T-cell (primary cell): Measurements from ENCODE around the gene SPTB. TPM values are rescaled to one million over a fixed set of nuclear protein-coding genes. Genes with fewer than 3 reads are reported as not detected.

ENCODE experiments used
- ATAC-seq, 4 experiments: fragments of 200-7000 bp in 3 of 4; fragments of 150-1000 bp in 1 of 4; cut with Tn5 transposase; replicated peaks in 1 of 4; 1 replicate in 3 of 4; 2 replicates in 1 of 4; pipeline ENCODE4 v1.10.0; 2021; ENCODE audit warnings: moderate library complexity in 3 of 4, mild to moderate bottlenecking in 2 of 4, moderate number of reproducible peaks in 1 of 4
- CTCF ChIA-PET, 2 donors: fragments of 300-600 bp; sonication (Branson Sonifier 250); formaldehyde crosslinking; loops; one replicate each; lab custom pipeline; 2022; ENCODE audit warnings: antibody characterized with exemption in 2 of 2; lab: Charles Lee
- POLR2A ChIA-PET, 2 donors: fragments of 300-600 bp; sonication (Branson Sonifier 250); formaldehyde crosslinking; loops; one replicate each; lab custom pipeline; 2022; ENCODE audit warnings: antibody characterized with exemption in 2 of 2; lab: Charles Lee
- DNase-seq, 35 experiments: peaks; one replicate each; pipeline versions ENCODE4 v3.0.0 to v3.0.0-alpha.2; 2013 to 2023
- H3K27ac ChIP-seq: one replicate; pipeline ENCODE4 v1.5.1; 2013; ENCODE audit warnings: low read length
- H3K27me3 ChIP-seq, 2 experiments: replicated peaks in 1 of 2; 1 replicate in 1 of 2; 2 replicates in 1 of 2; pipeline versions ENCODE4 v1.6.1 to v1.7.0; 2013; ENCODE audit warnings: low read length in 1 of 2, mixed read lengths in 1 of 2; ENCODE audit not compliant: control insufficient read depth in 2 of 2, insufficient read depth in 2 of 2; ENCODE audit errors: extremely low read depth in 1 of 2
- H3K36me3 ChIP-seq, 2 donors: 1 replicate in 1 of 2; 2 replicates in 1 of 2; pipeline versions ENCODE4 v1.6.1 to v1.7.0; 2013; ENCODE audit warnings: low read length in 1 of 2; ENCODE audit not compliant: control insufficient read depth in 2 of 2, insufficient read depth in 1 of 2; ENCODE audit errors: extremely low read depth in 1 of 2
- H3K4me1 ChIP-seq, 2 experiments: 1 replicate in 1 of 2; 2 replicates in 1 of 2; pipeline versions ENCODE4 v1.6.1 to v1.7.0; 2013; ENCODE audit warnings: low read length in 2 of 2, mixed read lengths in 1 of 2; ENCODE audit not compliant: insufficient read depth in 2 of 2, control insufficient read depth in 1 of 2; ENCODE audit errors: extremely low read depth in 1 of 2
- H3K4me3 ChIP-seq, 2 donors: 1 replicate in 1 of 2; 2 replicates in 1 of 2; pipeline versions ENCODE4 v1.5.1 to v1.7.0; 2013; ENCODE audit warnings: mild to moderate bottlenecking in 2 of 2, low read length in 1 of 2, moderate library complexity in 1 of 2; ENCODE audit not compliant: control insufficient read depth in 1 of 2; ENCODE audit errors: extremely low read depth in 1 of 2
- H3K9me3 ChIP-seq: 2 replicates; pipeline ENCODE4 v1.7.0; 2013
- H3K27ac Mint-ChIP-seq, 2 donors: one replicate each; pipeline ENCODE4 v1.8.0; 2020 to 2021; ENCODE audit warnings: mild to moderate bottlenecking in 2 of 2, mixed read lengths in 2 of 2
- H3K27me3 Mint-ChIP-seq, 2 donors: one replicate each; pipeline ENCODE4 v1.8.0; 2021 to 2022; ENCODE audit warnings: mixed read lengths in 2 of 2
- H3K36me3 Mint-ChIP-seq: one replicate; pipeline ENCODE4 v1.8.0; 2021; ENCODE audit warnings: mixed read lengths
- H3K4me1 Mint-ChIP-seq, 3 donors: one replicate each; pipeline ENCODE4 v1.8.0; 2020 to 2022; ENCODE audit warnings: mixed read lengths in 3 of 3, mild to moderate bottlenecking in 1 of 3
- H3K4me3 Mint-ChIP-seq, 3 donors: one replicate each; pipeline ENCODE4 v1.8.0; 2020 to 2022; ENCODE audit warnings: mild to moderate bottlenecking in 3 of 3, mixed read lengths in 3 of 3, moderate library complexity in 3 of 3
- H3K9me3 Mint-ChIP-seq, 3 donors: one replicate each; pipeline ENCODE4 v1.8.0; 2020 to 2022; ENCODE audit warnings: mixed read lengths in 3 of 3
- WGBS: methylation state at CpG from one replicate; pipeline ENCODE4 v1.1.5; 2013; ENCODE audit warnings: missing lambda C conversion rate; ENCODE audit not compliant: insufficient coverage; 5-methylcytosine and 5-hydroxymethylcytosine counted together
- total RNA-seq, 35 experiments: library from RNA in 6 of 35; stranded (reverse) in 6 of 35; fragments of 120-200 nt in 1 of 35; gene quantifications; one replicate each; pipeline versions ENCODE4 v1.2.1 to v1.2.4 and lab custom pipeline; 2013 to 2026

The SPTB gene
- total RNA-seq, 5 donors from 2014 or later (not counting 1 experiment from before 2014, with no cell fraction given): 0.07 to 0.13 (median 0.09) TPM

- Mint-ChIP-seq H3K27ac (peak overlapping the region; percentile 94 to 96), H3K9me3 (no peaks in the 10 kb centered on the region), H3K36me3 (no peaks in the 10 kb centered on the region), H3K4me1 (peaks cover 58 to 100% (median 93%) of the 10 kb centered on the region in 3 donors), H3K27me3 (no peaks in the 10 kb centered on the region), H3K4me3 (peak overlapping the region; percentile 46 to 68 (median 55))
- DNase-seq (no peak), ATAC-seq (no peak)
- ChIA-PET CTCF (interaction anchor here (0.6 to 1.1 kb wide), 2 partner anchors 31 to 415 kb away, joined by 4 to 5 read pairs; no protein-coding TSS in a partner anchor), POLR2A (no interaction called here)
- H3K36me3 ChIP-seq: peaks cover 0 to 10% of the 10 kb centered on the region in 2 donors
- H3K27ac ChIP-seq: peak overlapping the region; percentile 77
- no peak overlapping the region for H3K4me3 ChIP-seq
- no peaks in the 10 kb centered on the region for H3K9me3 ChIP-seq
- peaks cover 29 to 99% of the 10 kb centered on the region in 2 experiments for H3K4me1 ChIP-seq
- 100% methylated on average over 1 of the region's 1 CpG for WGBS
- H3K27me3 ChIP-seq: no peaks in the 10 kb centered on the region
Observed at GRCh38 chr14:64724578-64724930, 155.2 kb downstream of the SPTB start.

DNA sequence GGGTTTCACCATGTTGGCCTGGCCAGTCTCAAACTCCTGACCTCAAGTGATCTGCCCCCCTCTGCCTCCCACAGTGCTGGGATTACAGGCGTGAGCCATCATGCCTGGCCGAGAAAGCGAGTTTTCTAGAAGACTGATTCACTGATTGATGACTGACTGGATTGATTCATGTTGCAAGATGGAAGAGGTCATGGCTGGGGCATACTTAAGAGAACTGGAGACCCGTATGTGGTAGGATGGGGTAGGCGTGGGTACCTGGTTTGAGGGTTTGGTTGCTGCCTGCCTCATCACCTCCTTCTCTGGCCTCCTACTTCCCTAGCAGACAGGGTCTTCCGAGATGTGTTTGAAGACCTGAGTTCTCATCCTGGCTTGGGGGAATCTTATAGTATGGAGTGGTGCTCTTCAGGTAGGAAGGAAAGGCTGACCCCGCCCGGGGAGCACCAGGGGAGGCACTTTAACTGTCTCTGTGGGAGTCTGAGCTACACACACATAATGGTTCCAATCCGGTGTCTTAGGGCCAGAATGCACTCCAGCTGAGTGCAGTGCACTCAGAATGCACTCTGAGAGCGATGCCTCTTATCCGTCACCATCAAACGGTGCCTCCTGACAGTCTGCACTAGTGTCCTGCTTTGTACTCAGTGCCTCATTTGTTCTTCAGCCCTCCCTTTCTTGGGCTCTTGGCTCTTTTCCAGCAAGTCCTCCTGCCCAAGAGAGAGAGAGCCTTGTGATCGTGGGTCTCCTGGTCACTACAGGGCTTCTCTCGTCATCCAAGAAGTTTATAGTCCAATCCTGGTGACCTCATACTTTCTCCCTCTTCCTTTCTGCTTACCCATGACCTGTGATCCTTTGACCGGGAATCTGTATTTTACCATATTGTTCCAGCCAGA lies 155.8 kb downstream of the SPTB start:
- Histone ChIP-seq H3K27me3 (no peaks in the 10 kb centered on the region), H3K27ac (peak overlapping the region; percentile 77), H3K4me1 (peaks cover 27 to 98% of the 10 kb centered on the region in 2 experiments), H3K4me3 (peak overlapping the region in 1 of 2 donors; percentile 15), H3K36me3 (peaks cover 0 to 8% of the 10 kb centered on the region in 2 donors), H3K9me3 (no peaks in the 10 kb centered on the region)
- Mint-ChIP-seq H3K27ac (peak overlapping the region; percentile 94 to 96), H3K4me1 (peaks cover 54 to 100% (median 89%) of the 10 kb centered on the region in 3 donors), H3K4me3 (peak overlapping the region; percentile 46 to 68 (median 55)), H3K36me3 (no peaks in the 10 kb centered on the region), H3K9me3 (no peaks in the 10 kb centered on the region), H3K27me3 (no peaks in the 10 kb centered on the region)
- WGBS: 75% methylated on average over 10 of the region's 15 CpGs
- DNase-seq: peak in 11 of 35 experiments; percentile 12 to 66 (median 33)
- CTCF ChIA-PET: interaction anchor here (0.6 to 0.7 kb wide), 3 partner anchors 24 to 414 kb away, joined by 3 to 5 read pairs (median 5); no protein-coding TSS in a partner anchor
- peak in 2 of 4 experiments; percentile 55 to 66 for ATAC-seq
- POLR2A ChIA-PET: interaction anchor here in 1 of 2 donors (0.6 kb wide), 1 partner anchor 18 kb away, joined by 3 read pairs; no protein-coding TSS in a partner anchor

DNA sequence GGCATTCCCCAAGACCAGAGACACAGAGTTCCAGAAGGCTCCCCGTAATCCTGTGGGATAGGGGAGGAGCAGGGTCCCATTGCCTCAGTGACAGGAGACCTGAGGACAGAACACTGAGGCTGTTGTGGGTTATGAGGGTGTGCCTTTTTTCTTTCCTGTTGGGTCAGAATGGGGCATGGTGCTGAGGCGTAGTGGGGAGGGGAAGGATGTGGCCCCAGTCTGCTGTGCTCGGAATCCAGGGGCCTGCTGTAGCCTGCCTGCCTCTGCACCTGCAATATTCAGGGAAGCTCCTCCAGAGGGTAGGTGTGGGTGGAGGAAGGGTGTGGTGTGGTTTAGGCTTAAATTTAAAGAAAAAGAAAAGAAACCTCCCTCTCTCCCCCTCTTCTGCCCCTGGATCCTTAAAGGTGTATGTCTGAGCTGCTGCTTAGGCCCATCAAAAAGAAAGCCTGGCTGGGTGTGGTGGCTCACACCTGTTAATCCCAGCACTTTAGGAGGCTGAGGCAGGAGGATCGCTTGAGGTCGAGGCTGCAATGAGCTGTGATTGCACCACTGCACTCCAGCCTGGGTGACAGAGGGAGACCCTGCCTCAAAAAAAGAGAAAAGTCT lies 156.8 kb downstream of the SPTB start:
- no peaks in the 10 kb centered on the region for H3K9me3 ChIP-seq
- peak in 20 of 35 experiments; percentile 9 to 57 (median 26) for DNase-seq
- H3K4me3 ChIP-seq: no peak overlapping the region
- H3K27me3 ChIP-seq: no peaks in the 10 kb centered on the region
- Mint-ChIP-seq H3K27ac (peak overlapping the region; percentile 94 to 96), H3K36me3 (no peaks in the 10 kb centered on the region), H3K4me1 (peaks cover 59 to 100% (median 89%) of the 10 kb centered on the region in 3 donors), H3K4me3 (peak overlapping the region; percentile 21 to 68 (median 54)), H3K27me3 (no peaks in the 10 kb centered on the region), H3K9me3 (no peaks in the 10 kb centered on the region)
- CTCF ChIA-PET: interaction anchor here (0.7 kb wide), 2 partner anchors 23 to 192 kb away, joined by 3 to 5 read pairs; no protein-coding TSS in a partner anchor
- whole genome bisulfite sequencing: 67% methylated on average over 2 of the region's 5 CpGs
- H3K36me3 ChIP-seq: no peaks in the 10 kb centered on the region
- H3K27ac ChIP-seq: peak overlapping the region; percentile 77
- POLR2A ChIA-PET: interaction anchor here in 1 of 2 donors (0.6 kb wide), 2 partner anchors 17 to 39 kb away, joined by 3 read pairs; no protein-coding TSS in a partner anchor
- H3K4me1 ChIP-seq: peaks cover 27 to 98% of the 10 kb centered on the region in 2 experiments
- ATAC-seq: peak; percentile 81 to 91 (median 86)

- Mint-ChIP-seq H3K4me3 (peak overlapping the region in 1 of 3 donors; percentile 68), H3K36me3 (no peaks in the 10 kb centered on the region)
Observed at GRCh38 chr14:64721899-64722298, 157.8 kb downstream of the SPTB start.

GRCh38 chr14:64721391-64721791 lies 158.3 kb downstream of the SPTB start:
- Mint-ChIP-seq H3K9me3 (no peaks in the 10 kb centered on the region), H3K4me1 (peaks cover 73 to 100% (median 89%) of the 10 kb centered on the region in 3 donors), H3K36me3 (no peaks in the 10 kb centered on the region), H3K27ac (peak overlapping the region; percentile 94 to 96), H3K27me3 (no peaks in the 10 kb centered on the region), H3K4me3 (peak overlapping the region in 1 of 3 donors; percentile 68)
- DNase-seq (no peak), ATAC-seq (no peak)
- Histone ChIP-seq H3K27me3 (no peaks in the 10 kb centered on the region), H3K4me3 (no peak overlapping the region), H3K36me3 (no peaks in the 10 kb centered on the region), H3K27ac (peak overlapping the region; percentile 77), H3K4me1 (peaks cover 29 to 98% of the 10 kb centered on the region in 2 experiments), H3K9me3 (no peaks in the 10 kb centered on the region)
- WGBS: 23% methylated on average over 2 of the region's 5 CpGs
- CTCF ChIA-PET: interaction anchor here in 1 of 2 donors (1.6 kb wide), 1 partner anchor 17 kb away, joined by 5 read pairs; the partner anchor contains the start of gene PLEKHG3
- POLR2A ChIA-PET: interaction anchor here in 1 of 2 donors (0.6 kb wide), 1 partner anchor 13 kb away, joined by 3 read pairs; no protein-coding TSS in a partner anchor

More at GRCh38 chr14:64721899-64722298, 157.8 kb downstream of the SPTB start:
- Mint-ChIP-seq H3K4me1 (peaks cover 68 to 100% (median 90%) of the 10 kb centered on the region in 3 donors), H3K27ac (peak overlapping the region; percentile 94 to 96), H3K27me3 (no peaks in the 10 kb centered on the region), H3K9me3 (no peaks in the 10 kb centered on the region)
- peak overlapping the region; percentile 77 for H3K27ac ChIP-seq
- H3K4me1 ChIP-seq: peaks cover 28 to 98% of the 10 kb centered on the region in 2 experiments
- no peaks in the 10 kb centered on the region for H3K36me3 ChIP-seq
- ATAC-seq (no peak), DNase-seq (no peak)
- H3K4me3 ChIP-seq: no peak overlapping the region
- no peaks in the 10 kb centered on the region for H3K27me3 ChIP-seq
- H3K9me3 ChIP-seq: no peaks in the 10 kb centered on the region
- POLR2A ChIA-PET: no interaction called here
- CTCF ChIA-PET: interaction anchor here in 1 of 2 donors (1.6 kb wide), 1 partner anchor 17 kb away, joined by 5 read pairs; the partner anchor contains the start of gene PLEKHG3
- 92% methylated on average over 4 of the region's 9 CpGs for WGBS
